ENCODE results near the gene S100A6. TPM values are rescaled to one million over a fixed set of nuclear protein-coding genes. Genes with fewer than 3 reads are reported as not detected.

The S100A6 gene
- total RNA-seq, 1 experiment from 2014 or later, result 19.2 TPM

DNA sequence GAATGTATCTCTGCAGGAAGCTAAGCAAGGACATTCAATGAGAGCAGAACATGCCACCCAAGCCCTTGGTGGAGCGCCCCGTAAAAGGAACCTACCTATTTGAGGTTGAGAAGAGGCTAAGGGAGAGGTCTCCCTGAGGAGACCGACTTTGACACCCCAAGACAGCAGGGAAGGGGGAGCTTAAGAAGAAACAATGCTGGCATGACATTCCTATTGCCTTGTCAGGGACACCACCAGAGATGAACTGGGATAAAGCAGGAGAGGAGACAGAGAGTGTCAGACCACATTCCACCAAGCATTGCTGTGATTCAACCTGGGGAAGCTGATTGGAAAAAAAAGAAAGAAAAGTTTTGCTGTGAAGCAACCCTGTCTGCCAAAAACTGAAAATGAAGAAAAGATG, 43.1 kb upstream of the S100A6 start (continued):
- TF ChIP-seq, protein P1, sequence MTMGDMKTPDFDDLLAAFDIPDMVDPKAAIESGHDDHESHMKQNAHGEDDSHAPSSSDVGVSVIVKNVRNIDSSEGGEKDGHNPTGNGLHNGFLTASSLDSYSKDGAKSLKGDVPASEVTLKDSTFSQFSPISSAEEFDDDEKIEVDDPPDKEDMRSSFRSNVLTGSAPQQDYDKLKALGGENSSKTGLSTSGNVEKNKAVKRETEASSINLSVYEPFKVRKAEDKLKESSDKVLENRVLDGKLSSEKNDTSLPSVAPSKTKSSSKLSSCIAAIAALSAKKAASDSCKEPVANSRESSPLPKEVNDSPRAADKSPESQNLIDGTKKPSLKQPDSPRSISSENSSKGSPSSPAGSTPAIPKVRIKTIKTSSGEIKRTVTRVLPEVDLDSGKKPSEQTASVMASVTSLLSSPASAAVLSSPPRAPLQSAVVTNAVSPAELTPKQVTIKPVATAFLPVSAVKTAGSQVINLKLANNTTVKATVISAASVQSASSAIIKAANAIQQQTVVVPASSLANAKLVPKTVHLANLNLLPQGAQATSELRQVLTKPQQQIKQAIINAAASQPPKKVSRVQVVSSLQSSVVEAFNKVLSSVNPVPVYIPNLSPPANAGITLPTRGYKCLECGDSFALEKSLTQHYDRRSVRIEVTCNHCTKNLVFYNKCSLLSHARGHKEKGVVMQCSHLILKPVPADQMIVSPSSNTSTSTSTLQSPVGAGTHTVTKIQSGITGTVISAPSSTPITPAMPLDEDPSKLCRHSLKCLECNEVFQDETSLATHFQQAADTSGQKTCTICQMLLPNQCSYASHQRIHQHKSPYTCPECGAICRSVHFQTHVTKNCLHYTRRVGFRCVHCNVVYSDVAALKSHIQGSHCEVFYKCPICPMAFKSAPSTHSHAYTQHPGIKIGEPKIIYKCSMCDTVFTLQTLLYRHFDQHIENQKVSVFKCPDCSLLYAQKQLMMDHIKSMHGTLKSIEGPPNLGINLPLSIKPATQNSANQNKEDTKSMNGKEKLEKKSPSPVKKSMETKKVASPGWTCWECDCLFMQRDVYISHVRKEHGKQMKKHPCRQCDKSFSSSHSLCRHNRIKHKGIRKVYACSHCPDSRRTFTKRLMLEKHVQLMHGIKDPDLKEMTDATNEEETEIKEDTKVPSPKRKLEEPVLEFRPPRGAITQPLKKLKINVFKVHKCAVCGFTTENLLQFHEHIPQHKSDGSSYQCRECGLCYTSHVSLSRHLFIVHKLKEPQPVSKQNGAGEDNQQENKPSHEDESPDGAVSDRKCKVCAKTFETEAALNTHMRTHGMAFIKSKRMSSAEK (CRISPR knock-in tag; IDR thresholded peaks at IDR 0.05; ENCODE audit: borderline replicate concordance), result no peak
- TF ChIP-seq, protein P2, sequence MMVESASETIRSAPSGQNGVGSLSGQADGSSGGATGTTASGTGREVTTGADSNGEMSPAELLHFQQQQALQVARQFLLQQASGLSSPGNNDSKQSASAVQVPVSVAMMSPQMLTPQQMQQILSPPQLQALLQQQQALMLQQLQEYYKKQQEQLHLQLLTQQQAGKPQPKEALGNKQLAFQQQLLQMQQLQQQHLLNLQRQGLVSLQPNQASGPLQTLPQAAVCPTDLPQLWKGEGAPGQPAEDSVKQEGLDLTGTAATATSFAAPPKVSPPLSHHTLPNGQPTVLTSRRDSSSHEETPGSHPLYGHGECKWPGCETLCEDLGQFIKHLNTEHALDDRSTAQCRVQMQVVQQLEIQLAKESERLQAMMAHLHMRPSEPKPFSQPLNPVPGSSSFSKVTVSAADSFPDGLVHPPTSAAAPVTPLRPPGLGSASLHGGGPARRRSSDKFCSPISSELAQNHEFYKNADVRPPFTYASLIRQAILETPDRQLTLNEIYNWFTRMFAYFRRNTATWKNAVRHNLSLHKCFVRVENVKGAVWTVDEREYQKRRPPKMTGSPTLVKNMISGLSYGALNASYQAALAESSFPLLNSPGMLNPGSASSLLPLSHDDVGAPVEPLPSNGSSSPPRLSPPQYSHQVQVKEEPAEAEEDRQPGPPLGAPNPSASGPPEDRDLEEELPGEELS (CRISPR knock-in tag; IDR thresholded peaks at IDR 0.05), result no peak
- TF ChIP-seq SOX15 (CRISPR knock-in tag; IDR thresholded peaks at IDR 0.05) (no peak), ATF2 (CRISPR knock-in tag; IDR thresholded peaks at IDR 0.05; ENCODE audit: borderline replicate concordance, low read depth) (no peak), NFE2L1 (CRISPR knock-in tag; IDR thresholded peaks at IDR 0.05) (no peak), IRF2 (CRISPR knock-in tag; IDR thresholded peaks at IDR 0.05; ENCODE audit: borderline replicate concordance, low read depth) (no peak), CDX4 (CRISPR knock-in tag; IDR thresholded peaks at IDR 0.05; ENCODE audit: borderline replicate concordance) (no peak), ZNF138 (CRISPR knock-in tag; conservative IDR thresholded peaks at IDR 0.05) (no peak), MXD4 (CRISPR knock-in tag; IDR thresholded peaks at IDR 0.05; ENCODE audit: borderline replicate concordance) (no peak), JAZF1 (CRISPR knock-in tag; IDR thresholded peaks at IDR 0.05) (no peak)
- TF ChIP-seq, protein P3, sequence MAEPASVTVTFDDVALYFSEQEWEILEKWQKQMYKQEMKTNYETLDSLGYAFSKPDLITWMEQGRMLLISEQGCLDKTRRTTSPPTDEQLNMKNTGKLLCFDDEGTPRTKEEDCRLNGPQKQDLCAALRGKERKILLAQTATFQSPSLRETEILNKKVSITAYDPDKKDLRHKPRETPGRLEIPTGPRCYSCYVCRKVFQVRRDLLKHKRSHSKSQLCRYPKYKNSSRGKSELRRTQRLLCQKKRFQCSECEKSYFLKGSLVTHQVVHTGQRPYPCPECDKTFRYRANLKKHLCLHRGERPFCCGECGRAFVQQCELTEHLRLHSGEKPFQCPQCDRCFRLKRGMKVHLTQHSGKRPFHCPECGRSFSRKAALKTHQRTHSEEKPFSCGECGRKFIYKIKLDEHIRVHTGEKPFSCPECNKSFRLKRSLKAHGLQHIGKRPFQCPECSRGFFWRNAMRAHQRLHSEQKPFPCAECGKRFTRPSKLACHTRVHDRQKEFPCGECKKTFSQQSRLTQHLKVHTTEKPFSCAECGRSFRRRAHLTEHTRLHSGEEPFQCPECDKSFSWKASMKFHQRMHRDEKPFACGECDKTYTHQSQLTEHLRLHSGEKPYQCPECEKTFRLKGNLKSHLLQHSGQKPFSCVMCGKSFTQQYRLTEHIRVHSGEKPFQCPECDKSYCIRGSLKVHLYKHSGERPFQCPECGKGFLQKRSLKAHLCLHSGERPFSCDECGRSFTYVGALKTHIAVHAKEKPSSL (CRISPR knock-in tag; conservative IDR thresholded peaks at IDR 0.05), result no peak
- TF ChIP-seq, protein P4, sequence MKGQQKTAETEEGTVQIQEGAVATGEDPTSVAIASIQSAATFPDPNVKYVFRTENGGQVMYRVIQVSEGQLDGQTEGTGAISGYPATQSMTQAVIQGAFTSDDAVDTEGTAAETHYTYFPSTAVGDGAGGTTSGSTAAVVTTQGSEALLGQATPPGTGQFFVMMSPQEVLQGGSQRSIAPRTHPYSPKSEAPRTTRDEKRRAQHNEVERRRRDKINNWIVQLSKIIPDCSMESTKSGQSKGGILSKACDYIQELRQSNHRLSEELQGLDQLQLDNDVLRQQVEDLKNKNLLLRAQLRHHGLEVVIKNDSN (CRISPR knock-in tag; IDR thresholded peaks at IDR 0.05), result no peak

DNA sequence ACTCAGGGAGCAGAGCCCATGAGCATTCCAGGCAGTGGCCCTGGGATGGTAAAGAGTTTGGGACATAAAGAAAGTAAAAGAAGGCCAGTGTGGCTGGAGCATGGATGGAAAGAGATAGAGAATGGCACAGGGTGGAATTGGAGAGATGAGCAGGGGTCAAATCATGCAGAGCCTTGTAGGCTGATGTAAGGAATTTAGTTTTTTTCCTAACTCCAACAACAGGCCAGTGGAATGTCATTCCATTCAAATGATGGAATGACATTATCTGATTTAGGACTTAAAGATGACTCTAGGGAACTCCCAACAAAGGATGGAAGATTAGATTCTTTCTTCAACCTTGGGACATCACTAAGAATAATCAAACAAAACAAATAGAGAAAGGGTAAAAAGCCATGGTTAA, 42.7 kb upstream of the S100A6 start:
- H3K27ac Mint-ChIP-seq, result no peak overlapping the region
- ChIA-PET POLR2A (no interaction called here), CTCF (interaction anchor here (1.2 to 2.4 kb wide), 5 partner anchors 10 to 84 kb away, joined by 5 to 9 read pairs (median 6); partner anchors contain the start of genes CHTOP, S100A13 and S100A16)
- H3K9me3 Mint-ChIP-seq, result no peaks in the 10 kb centered on the region
- H3K27me3 Mint-ChIP-seq (ENCODE audit: low read depth), result 0 out of 2 replicates have a peak, but pooled peaks cover 2% of the 10 kb centered on the region
- H3K36me3 Mint-ChIP-seq, result peaks cover 3% of the 10 kb centered on the region; the same call in 1 of the 2 replicates
- H3K4me1 Mint-ChIP-seq, result peaks cover 16% of the 10 kb centered on the region
- ATAC-seq, result no peak
- DNase-seq (ENCODE audit: low spot score), result no peak
- H3K4me3 Mint-ChIP-seq, result no peak overlapping the region
- TF ChIP-seq MXD4 (CRISPR knock-in tag; IDR thresholded peaks at IDR 0.05; ENCODE audit: borderline replicate concordance) (no peak), RELA (CRISPR knock-in tag; IDR thresholded peaks at IDR 0.05; ENCODE audit: borderline replicate concordance) (no peak), ATF1 (CRISPR knock-in tag; IDR thresholded peaks at IDR 0.05) (no peak), AFF4 (CRISPR knock-in tag; IDR thresholded peaks at IDR 0.05; ENCODE audit: borderline replicate concordance) (no peak), CREB1 (CRISPR knock-in tag; IDR thresholded peaks at IDR 0.05) (no peak), MYBL2 (CRISPR knock-in tag; IDR thresholded peaks at IDR 0.05) (no peak), ETV6 (CRISPR knock-in tag; IDR thresholded peaks at IDR 0.05) (no peak), ZNF396 (CRISPR knock-in tag; IDR thresholded peaks at IDR 0.05; ENCODE audit: borderline replicate concordance) (no peak), ZNF416 (CRISPR knock-in tag; IDR thresholded peaks at IDR 0.05) (no peak)
- TF ChIP-seq, protein P5, sequence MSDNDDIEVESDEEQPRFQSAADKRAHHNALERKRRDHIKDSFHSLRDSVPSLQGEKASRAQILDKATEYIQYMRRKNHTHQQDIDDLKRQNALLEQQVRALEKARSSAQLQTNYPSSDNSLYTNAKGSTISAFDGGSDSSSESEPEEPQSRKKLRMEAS (CRISPR knock-in tag; IDR thresholded peaks at IDR 0.05), result no peak
